Measurements from ENCODE around the gene BLOC1S1.

DNA sequence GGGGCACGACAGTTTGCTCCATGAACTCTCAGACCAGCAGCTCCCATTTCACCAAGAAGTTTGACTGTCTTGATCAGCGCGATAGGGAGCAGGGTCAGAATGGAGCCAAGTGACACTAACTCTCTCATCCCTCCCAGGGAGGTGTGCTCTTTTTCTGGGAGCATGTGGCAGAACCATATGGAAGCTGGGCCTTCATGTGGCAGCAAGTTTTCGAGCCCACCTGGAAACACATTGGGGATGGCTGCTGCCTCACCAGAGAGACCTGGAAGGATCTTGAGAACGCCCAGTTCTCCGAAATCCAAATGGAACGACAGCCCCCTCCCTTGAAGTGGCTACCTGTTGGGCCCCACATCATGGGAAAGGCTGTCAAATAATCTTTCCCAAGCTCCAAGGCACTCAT lies 32.2 kb upstream of the BLOC1S1 start:
- TF ChIP-seq, protein P1, sequence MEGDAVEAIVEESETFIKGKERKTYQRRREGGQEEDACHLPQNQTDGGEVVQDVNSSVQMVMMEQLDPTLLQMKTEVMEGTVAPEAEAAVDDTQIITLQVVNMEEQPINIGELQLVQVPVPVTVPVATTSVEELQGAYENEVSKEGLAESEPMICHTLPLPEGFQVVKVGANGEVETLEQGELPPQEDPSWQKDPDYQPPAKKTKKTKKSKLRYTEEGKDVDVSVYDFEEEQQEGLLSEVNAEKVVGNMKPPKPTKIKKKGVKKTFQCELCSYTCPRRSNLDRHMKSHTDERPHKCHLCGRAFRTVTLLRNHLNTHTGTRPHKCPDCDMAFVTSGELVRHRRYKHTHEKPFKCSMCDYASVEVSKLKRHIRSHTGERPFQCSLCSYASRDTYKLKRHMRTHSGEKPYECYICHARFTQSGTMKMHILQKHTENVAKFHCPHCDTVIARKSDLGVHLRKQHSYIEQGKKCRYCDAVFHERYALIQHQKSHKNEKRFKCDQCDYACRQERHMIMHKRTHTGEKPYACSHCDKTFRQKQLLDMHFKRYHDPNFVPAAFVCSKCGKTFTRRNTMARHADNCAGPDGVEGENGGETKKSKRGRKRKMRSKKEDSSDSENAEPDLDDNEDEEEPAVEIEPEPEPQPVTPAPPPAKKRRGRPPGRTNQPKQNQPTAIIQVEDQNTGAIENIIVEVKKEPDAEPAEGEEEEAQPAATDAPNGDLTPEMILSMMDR (IDR thresholded peaks at IDR 0.05) = no peak
- TF ChIP-seq POLR2A (IDR thresholded peaks at IDR 0.05) = no peak
- no peak for TF ChIP-seq EP300 (IDR thresholded peaks at IDR 0.05)

Data from sigmoid colon (tissue), 4 donors.